NK-92 (cell line): ENCODE data around the gene STXBP5.

Experiments used
- DNase-seq: peaks from one replicate; lab custom pipeline; 2025; ENCODE audit not compliant: unreplicated experiment; lab: John Stamatoyannopoulos, UW

Gene STXBP5

GRCh38 chr6:147429794-147430193 is 225.6 kb downstream of the STXBP5 start:
- DNase-seq = no peak

GRCh38 chr6:147430811-147431210 is 226.6 kb downstream of the STXBP5 start:
- DNase-seq = no peak

GRCh38 chr6:147434076-147434475 is 229.9 kb downstream of the STXBP5 start:
- no peak for DNase-seq

- no peak for DNase-seq
Observed at GRCh38 chr6:147434516-147434915, 230.3 kb downstream of the STXBP5 start.

GRCh38 chr6:147437615-147438014 is 233.4 kb downstream of the STXBP5 start:
- DNase-seq = no peak

GRCh38 chr6:147438758-147439528 is 234.7 kb downstream of the STXBP5 start:
- DNase-seq = no peak
